Right lobe of liver (tissue), 4 donors: ENCODE data around the gene TMEM255B.

Experiments used
- CTCF ChIP-seq, 4 donors: fragments of 200-600 bp in 3 of 4; fragments of 450-650 bp in 1 of 4; IDR thresholded peaks; one replicate each; pipeline versions ENCODE4 v1.5.1 to v1.8.0; 2016 to 2022; ENCODE audit warnings: antibody characterized with exemption in 4 of 4, mild to moderate bottlenecking in 2 of 4
- POLR2A ChIP-seq: fragments of 450-650 bp; IDR thresholded peaks from one replicate; pipeline ENCODE4 v1.6.1; 2017; ENCODE audit warnings: antibody characterized with exemption, mild to moderate bottlenecking
- donor health status: DM: no; HTN: no; CAD: no.
- donor health status: DM: no; HTN: no; CAD: no.
- donor health status: DM: no; HTN: yes; CAD: no.

DNA sequence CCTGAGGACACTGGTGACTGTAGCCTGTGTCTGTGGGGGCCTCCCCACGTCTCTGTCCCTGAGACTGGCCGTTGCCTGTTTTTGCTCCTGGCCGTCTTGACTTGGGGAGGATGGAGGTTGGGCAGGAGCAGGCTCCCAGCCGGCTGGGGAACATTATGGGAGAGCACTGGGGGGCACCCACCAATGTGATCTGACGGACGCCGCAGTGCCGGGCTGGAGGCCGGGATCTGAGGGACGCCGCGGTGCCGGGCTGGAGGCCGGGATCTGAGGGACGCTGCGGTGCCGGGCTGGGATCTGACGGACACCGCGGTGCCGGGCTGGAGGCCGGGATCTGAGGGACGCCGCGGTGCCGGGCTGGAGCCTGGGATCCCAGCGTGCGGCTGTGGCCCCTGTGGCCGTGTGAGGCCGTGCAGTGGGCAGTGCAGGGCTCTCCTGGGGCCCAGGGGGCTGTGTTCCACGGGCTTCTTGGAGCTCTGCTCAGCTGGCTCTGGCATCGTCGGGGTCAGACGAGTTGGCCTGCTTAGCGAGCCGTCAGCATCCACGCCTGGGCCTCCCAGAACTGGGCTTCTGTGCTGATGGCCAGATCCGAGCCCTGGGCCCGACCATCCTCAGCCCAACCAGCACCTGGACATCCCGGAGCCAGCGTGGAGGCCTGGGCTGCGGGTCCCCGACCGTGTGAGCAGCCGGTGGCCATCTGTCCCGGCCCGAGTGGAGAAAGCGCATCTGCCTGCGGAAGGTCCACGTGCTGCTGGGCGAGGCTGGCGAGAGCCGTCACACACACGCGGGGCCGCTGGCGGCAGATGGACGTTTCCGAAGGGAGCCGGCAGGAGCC lies 59.0 kb downstream of the TMEM255B start:
- no peak for TF ChIP-seq POLR2A
- no peak for TF ChIP-seq CTCF (IDR thresholded peaks at IDR 0.05)
